Raji (cell line): Measurements from ENCODE around the gene LPIN3.

Source experiments
- POLR2A ChIP-seq: IDR thresholded peaks from 2 replicates; pipeline ENCODE4 v1.6.1; 2011; ENCODE audit warnings: low read depth, low read length, control low read depth; ENCODE audit not compliant: insufficient read depth

The LPIN3 gene

GRCh38 chr20:41356951-41357350 is 16.3 kb downstream of the LPIN3 start:
- no peak for TF ChIP-seq POLR2A

- no peak for TF ChIP-seq POLR2A
These were observed 17.0 kb downstream of the LPIN3 start for GRCh38 chr20:41357424-41358163.

- no peak for TF ChIP-seq POLR2A
These were observed 17.6 kb downstream of the LPIN3 start for GRCh38 chr20:41358230-41358629.

GRCh38 chr20:41358717-41359116 is 18.1 kb downstream of the LPIN3 start:
- no peak for TF ChIP-seq POLR2A

- TF ChIP-seq POLR2A = no peak
These were observed 19.0 kb downstream of the LPIN3 start for GRCh38 chr20:41359541-41360011.

- no peak for TF ChIP-seq POLR2A
These were observed 20.5 kb downstream of the LPIN3 start for GRCh38 chr20:41360831-41361756.

- TF ChIP-seq POLR2A = no peak
These were observed 21.4 kb downstream of the LPIN3 start for GRCh38 chr20:41361757-41362747.

GRCh38 chr20:41362748-41363140 is 22.1 kb downstream of the LPIN3 start:
- no peak for TF ChIP-seq POLR2A

GRCh38 chr20:41363601-41364000 is 23.0 kb downstream of the LPIN3 start:
- no peak for TF ChIP-seq POLR2A

- TF ChIP-seq POLR2A = no peak
These were observed 23.7 kb downstream of the LPIN3 start for GRCh38 chr20:41364236-41364855.

GRCh38 chr20:41364967-41365765 is 24.5 kb downstream of the LPIN3 start:
- no peak for TF ChIP-seq POLR2A

GRCh38 chr20:41365777-41366545 is 25.3 kb downstream of the LPIN3 start:
- TF ChIP-seq POLR2A = no peak
